BJ (cell line): Measurements from ENCODE around the gene CCDC40. TPM values are rescaled to one million over a fixed set of nuclear protein-coding genes. Genes with fewer than 3 reads are reported as not detected.

Experiments used
- CTCF ChIA-PET: fragments of 350-600 bp; formaldehyde crosslinking; extraction: SDS; loops from one replicate; lab custom pipeline; 2021; ENCODE audit warnings: antibody characterized with exemption, inconsistent platforms; lab: Yijun Ruan, JAX
- POLR2A ChIA-PET: fragments of 300-600 bp; sonication (Branson Sonifier 250); formaldehyde crosslinking; extraction: SDS; loops from one replicate; lab custom pipeline; 2021; ENCODE audit warnings: antibody characterized with exemption; lab: Charles Lee
- DNase-seq: peaks from one replicate; pipeline ENCODE4 v3.0.0-alpha.2; 2011; ENCODE audit warnings: low read depth
- H3K27me3 ChIP-seq: 2 replicates; pipeline ENCODE4 v1.6.0; 2011; ENCODE audit warnings: low read length; ENCODE audit not compliant: control insufficient read depth, insufficient read depth
- H3K36me3 ChIP-seq: 2 replicates; pipeline ENCODE4 v1.5.1; 2011; ENCODE audit warnings: low read length; ENCODE audit not compliant: control insufficient read depth, insufficient read depth
- H3K4me3 ChIP-seq: 2 replicates; pipeline ENCODE4 v1.5.1; 2011; ENCODE audit warnings: low read depth, mild to moderate bottlenecking, control low read depth, low read length
- polyA plus RNA-seq: library from polyadenylated mRNA; depleted of rRNA; stranded (reverse); fragments of >200 nt; gene quantifications from 2 replicates; pipeline ENCODE4 v1.2.3, GENCODE V29; 2011
- TF ChIP-seq, protein P1 (sequence below): IDR thresholded peaks from 2 replicates; pipeline ENCODE4 v1.5.1; 2011; ENCODE audit warnings: low read depth, mild to moderate bottlenecking, control low read depth, inconsistent platforms, low read length, moderate library complexity; ENCODE audit not compliant: insufficient read depth

Gene CCDC40
- polyA plus RNA-seq, 1 experiment: 3.1 TPM

DNA sequence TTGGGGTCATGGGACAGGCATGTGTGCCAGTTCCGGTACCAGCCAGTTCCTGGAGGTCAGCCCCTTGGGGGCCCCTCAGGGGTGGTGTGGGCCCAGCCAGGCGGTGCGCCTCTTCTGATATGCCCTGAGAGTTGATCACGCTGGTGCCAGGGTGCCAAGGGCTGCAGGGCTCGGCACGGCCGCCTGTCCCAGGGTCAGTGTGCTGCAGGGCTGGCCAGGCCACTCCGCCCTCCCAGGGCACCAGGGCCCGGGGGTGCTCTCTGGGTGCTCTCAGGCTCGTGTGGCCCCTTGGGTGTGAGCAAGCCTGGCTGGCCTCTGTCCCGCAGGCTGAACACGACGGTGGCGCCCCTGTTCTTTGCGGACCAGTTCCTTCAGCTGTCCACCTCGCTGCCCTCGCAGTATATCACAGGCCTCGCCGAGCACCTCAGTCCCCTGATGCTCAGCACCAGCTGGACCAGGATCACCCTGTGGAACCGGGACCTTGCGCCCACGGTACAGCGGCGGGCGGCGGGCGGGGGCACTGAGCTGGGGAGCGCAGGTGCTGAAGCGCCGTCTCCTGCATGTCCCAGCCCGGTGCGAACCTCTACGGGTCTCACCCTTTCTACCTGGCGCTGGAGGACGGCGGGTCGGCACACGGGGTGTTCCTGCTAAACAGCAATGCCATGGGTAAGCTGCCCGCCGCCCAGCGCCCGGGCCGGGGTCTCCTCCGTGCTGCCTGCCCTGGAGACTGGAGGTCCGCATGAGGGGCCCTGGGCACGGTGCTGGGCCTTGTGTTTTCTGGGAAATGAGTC is 71.0 kb downstream of the CCDC40 start:
- Histone ChIP-seq H3K27me3 (no peaks in the 10 kb centered on the region), H3K36me3 (no peaks in the 10 kb centered on the region), H3K4me3 (no peak overlapping the region)
- no peak for DNase-seq
- TF ChIP-seq, protein P1, sequence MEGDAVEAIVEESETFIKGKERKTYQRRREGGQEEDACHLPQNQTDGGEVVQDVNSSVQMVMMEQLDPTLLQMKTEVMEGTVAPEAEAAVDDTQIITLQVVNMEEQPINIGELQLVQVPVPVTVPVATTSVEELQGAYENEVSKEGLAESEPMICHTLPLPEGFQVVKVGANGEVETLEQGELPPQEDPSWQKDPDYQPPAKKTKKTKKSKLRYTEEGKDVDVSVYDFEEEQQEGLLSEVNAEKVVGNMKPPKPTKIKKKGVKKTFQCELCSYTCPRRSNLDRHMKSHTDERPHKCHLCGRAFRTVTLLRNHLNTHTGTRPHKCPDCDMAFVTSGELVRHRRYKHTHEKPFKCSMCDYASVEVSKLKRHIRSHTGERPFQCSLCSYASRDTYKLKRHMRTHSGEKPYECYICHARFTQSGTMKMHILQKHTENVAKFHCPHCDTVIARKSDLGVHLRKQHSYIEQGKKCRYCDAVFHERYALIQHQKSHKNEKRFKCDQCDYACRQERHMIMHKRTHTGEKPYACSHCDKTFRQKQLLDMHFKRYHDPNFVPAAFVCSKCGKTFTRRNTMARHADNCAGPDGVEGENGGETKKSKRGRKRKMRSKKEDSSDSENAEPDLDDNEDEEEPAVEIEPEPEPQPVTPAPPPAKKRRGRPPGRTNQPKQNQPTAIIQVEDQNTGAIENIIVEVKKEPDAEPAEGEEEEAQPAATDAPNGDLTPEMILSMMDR: no peak
- ChIA-PET POLR2A (no interaction called here), CTCF (interaction anchor here (1.2 to 1.3 kb wide), 2 partner anchors 9 to 99 kb away, joined by 3 read pairs; no protein-coding TSS in a partner anchor)

DNA sequence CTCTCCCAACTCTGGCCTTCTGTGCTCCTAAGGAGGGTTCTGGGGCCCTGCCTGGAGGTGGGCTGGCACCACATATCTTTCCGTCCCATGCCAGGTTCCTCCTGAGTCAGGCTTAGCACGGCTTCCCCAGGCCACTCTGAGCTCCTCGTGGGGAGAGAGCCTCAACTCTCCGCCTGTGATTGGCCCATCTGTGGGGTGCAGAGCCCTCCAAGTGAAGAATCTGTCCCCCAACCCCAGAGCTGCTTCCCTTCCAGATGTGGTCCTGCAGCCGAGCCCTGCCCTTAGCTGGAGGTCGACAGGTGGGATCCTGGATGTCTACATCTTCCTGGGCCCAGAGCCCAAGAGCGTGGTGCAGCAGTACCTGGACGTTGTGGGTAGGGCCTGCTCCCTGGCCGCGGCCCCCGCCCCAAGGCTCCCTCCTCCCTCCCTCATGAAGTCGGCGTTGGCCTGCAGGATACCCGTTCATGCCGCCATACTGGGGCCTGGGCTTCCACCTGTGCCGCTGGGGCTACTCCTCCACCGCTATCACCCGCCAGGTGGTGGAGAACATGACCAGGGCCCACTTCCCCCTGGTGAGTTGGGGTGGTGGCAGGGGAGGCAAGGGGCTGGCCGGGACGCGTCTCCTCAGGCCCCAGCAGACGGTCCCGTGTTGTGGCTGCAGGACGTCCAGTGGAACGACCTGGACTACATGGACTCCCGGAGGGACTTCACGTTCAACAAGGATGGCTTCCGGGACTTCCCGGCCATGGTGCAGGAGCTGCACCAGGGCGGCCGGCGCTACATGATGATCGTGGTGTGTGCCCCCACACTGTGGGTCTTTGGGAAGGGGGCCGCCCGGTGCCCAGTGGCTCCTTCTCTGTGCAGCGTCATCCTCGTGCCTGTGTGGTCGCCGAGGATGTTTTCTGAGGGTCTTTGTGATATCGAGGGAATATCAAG is 71.9 kb downstream of the CCDC40 start:
- Histone ChIP-seq H3K36me3 (no peaks in the 10 kb centered on the region), H3K27me3 (no peaks in the 10 kb centered on the region), H3K4me3 (no peak overlapping the region)
- TF ChIP-seq, protein P1: no peak
- CTCF ChIA-PET: interaction anchor here (1.2 kb wide), 1 partner anchor 8 kb away, joined by 3 read pairs; no protein-coding TSS in a partner anchor
- POLR2A ChIA-PET: no interaction called here
- DNase-seq: no peak

DNA sequence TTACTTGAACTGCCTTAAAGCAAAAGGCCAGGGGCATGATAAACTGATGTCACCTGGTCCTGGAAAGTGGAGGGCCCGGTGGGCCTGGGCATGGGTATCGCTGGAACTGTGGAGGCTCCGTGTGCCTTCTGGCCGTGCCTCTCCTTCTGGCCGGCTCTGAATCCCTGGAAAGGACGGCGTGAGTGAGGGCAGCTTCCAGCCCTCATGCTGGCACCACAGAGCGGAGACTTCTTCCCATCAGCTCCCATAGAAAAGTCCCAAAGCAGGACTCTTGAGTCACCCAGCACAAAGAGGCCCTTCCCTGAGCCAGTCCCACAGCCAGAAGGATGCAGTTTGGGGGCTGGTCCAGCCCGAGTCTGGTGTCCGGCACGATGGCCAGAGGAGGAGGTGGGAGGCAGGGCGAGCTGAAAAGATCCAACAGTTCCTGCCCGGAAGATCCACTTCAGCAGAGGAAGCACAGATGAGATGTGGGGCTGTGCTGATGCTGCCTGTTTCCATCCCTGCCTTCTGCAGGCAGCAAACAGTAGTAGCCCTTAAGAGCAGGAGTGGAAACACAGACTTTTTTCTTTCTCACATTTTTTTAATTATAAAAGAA is 72.7 kb downstream of the CCDC40 start:
- no peaks in the 10 kb centered on the region for H3K36me3 ChIP-seq
- TF ChIP-seq, protein P1: no peak
- ChIA-PET CTCF (interaction anchor here (1.1 to 1.4 kb wide), 2 partner anchors 8 to 26 kb away, joined by 4 to 5 read pairs; partner anchors contain the start of gene GAA), POLR2A (no interaction called here)
- H3K4me3 ChIP-seq: no peak overlapping the region
- no peaks in the 10 kb centered on the region for H3K27me3 ChIP-seq
- DNase-seq: no peak

DNA sequence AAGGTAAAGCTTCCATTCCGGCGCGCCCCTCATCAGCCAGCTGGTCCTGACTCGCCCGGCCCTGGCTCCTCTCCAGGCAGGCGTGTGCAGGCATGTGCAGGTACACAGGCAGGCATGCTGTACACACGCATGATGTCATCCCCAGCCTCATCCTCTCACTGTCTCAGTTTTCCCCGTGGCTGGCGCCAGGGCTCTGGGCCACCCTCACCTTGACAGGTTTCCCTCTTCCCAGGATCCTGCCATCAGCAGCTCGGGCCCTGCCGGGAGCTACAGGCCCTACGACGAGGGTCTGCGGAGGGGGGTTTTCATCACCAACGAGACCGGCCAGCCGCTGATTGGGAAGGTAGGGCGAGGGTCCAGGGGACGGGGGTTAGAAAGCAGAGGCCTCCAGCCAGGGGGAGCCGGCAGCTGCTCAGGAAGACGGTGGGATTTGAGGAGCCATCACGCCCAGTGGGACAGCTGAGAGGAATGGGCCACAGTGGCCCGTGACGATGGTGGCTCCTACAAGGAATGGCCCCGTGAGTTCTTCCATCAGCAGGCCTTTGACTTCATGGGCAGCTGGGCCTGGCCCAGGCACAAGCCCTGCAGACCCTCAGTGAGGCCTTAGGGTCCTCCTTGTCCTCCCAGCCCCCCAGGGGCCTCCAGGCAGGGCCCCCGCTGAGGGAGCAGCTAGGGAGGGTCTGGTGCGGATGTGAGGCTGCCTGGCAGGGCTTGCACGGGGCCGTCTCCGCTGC is 73.4 kb downstream of the CCDC40 start:
- POLR2A ChIA-PET: no interaction called here
- CTCF ChIA-PET: interaction anchor here (1.1 to 1.4 kb wide), 2 partner anchors 9 to 27 kb away, joined by 4 to 5 read pairs; partner anchors contain the start of gene GAA
- no peaks in the 10 kb centered on the region for H3K36me3 ChIP-seq
- H3K27me3 ChIP-seq: no peaks in the 10 kb centered on the region
- DNase-seq: no peak
- TF ChIP-seq, protein P1: no peak
- H3K4me3 ChIP-seq: no peak overlapping the region
